HepG2 (cell line): ENCODE measurements around the gene NAE1. TPM values are rescaled to one million over a fixed set of nuclear protein-coding genes. Genes with fewer than 3 reads are reported as not detected.
A peak's percentile ranks its signal among the peaks of the same experiment; 100 is the strongest.

ENCODE experiments used
- AGO1 ChIP-seq: fragments of 200-400 bp; formaldehyde crosslinking; IDR thresholded peaks from 2 replicates; pipeline ENCODE4 v1.6.1; 2017; ENCODE audit warnings: mild to moderate bottlenecking, low read depth, low read length, moderate library complexity; ENCODE audit not compliant: poor library complexity, severe bottlenecking
- HIC2 ChIP-seq: sonication (generic); formaldehyde crosslinking; IDR thresholded peaks from 2 replicates; pipeline ENCODE4 v1.9.0; 2022; ENCODE audit warnings: low read depth, missing genetic modification reagents
- HMGXB4 ChIP-seq, 2 experiments: sonication (generic) in 1 of 2; formaldehyde crosslinking in 1 of 2; IDR thresholded peaks; 2 replicates each; pipeline versions ENCODE4 v1.4.0 to v1.6.1; 2018 to 2020; ENCODE audit warnings: missing genetic modification reagents in 2 of 2, borderline replicate concordance in 1 of 2, low read depth in 1 of 2, mild to moderate bottlenecking in 1 of 2, missing biosample characterization in 1 of 2
- HNF1A ChIP-seq, 2 experiments: sonication (generic) in 1 of 2; formaldehyde crosslinking in 1 of 2; IDR thresholded peaks; 2 replicates each; pipeline versions ENCODE4 v1.4.0 to v1.6.1; 2016 to 2020; ENCODE audit warnings: borderline replicate concordance in 1 of 2, low read depth in 1 of 2, mild to moderate bottlenecking in 1 of 2, missing genetic modification reagents in 1 of 2
- JARID2 ChIP-seq: sonication (generic); formaldehyde crosslinking; IDR thresholded peaks from 2 replicates; pipeline ENCODE4 v1.8.1; 2023; ENCODE audit warnings: missing genetic modification reagents, inconsistent platforms; ENCODE audit not compliant: insufficient replicate concordance
- JUNB ChIP-seq: sonication (generic); formaldehyde crosslinking; IDR thresholded peaks from 2 replicates; pipeline ENCODE4 v1.8.0; 2022; ENCODE audit warnings: missing genetic modification reagents, mild to moderate bottlenecking, borderline replicate concordance
- LCORL ChIP-seq, 2 experiments: fragments of 450-650 bp in 1 of 2; sonication (generic) in 1 of 2; formaldehyde crosslinking in 1 of 2; IDR thresholded peaks; 2 replicates each; pipeline versions ENCODE4 v1.5.0 to v1.6.1; 2017 to 2020; ENCODE audit warnings: antibody characterized with exemption in 1 of 2, missing genetic modification reagents in 1 of 2
- MNT ChIP-seq: fragments of 450-650 bp; IDR thresholded peaks from 2 replicates; pipeline ENCODE4 v1.6.1; 2016
- NR1H2 ChIP-seq: sonication (generic); formaldehyde crosslinking; IDR thresholded peaks from 2 replicates; pipeline ENCODE4 v1.8.1; 2022; ENCODE audit warnings: low read depth, missing genetic modification reagents, borderline replicate concordance
- SMC3 ChIP-seq: IDR thresholded peaks from 2 replicates; pipeline ENCODE4 v1.6.1; 2011; ENCODE audit warnings: low read length, improper control_type of control experiment
- ZKSCAN1 ChIP-seq: fragments of 150-350 bp; IDR thresholded peaks from 2 replicates; pipeline ENCODE4 v1.6.1; 2014; ENCODE audit warnings: low read length
- ZNF44 ChIP-seq: sonication (generic); formaldehyde crosslinking; IDR thresholded peaks from 2 replicates; pipeline ENCODE4 v1.5.1; 2020; ENCODE audit warnings: mild to moderate bottlenecking, missing genetic modification reagents
- ZNF615 ChIP-seq: sonication (generic); formaldehyde crosslinking; IDR thresholded peaks from 2 replicates; pipeline ENCODE4 v1.5.0; 2020; ENCODE audit warnings: mild to moderate bottlenecking, missing genetic modification reagents, borderline replicate concordance
- ZNF652 ChIP-seq: IDR thresholded peaks from 2 replicates; pipeline ENCODE4 v1.6.1; 2016; ENCODE audit warnings: low read depth, borderline replicate concordance
- ZNF780A ChIP-seq: sonication (generic); formaldehyde crosslinking; IDR thresholded peaks from 2 replicates; pipeline ENCODE4 v1.8.0; 2022; ENCODE audit warnings: mild to moderate bottlenecking, missing genetic modification reagents, moderate library complexity
- ZNF816 ChIP-seq: sonication (generic); formaldehyde crosslinking; IDR thresholded peaks from 2 replicates; pipeline ENCODE4 v1.8.0; 2022; ENCODE audit warnings: missing genetic modification reagents, mild to moderate bottlenecking, borderline replicate concordance
- ZNF839 ChIP-seq: sonication (generic); formaldehyde crosslinking; IDR thresholded peaks from 2 replicates; pipeline ENCODE4 v1.4.0; 2020; ENCODE audit warnings: missing genetic modification reagents, mild to moderate bottlenecking, borderline replicate concordance
- ZNF841 ChIP-seq: sonication (generic); formaldehyde crosslinking; IDR thresholded peaks from 2 replicates; pipeline ENCODE4 v1.8.1; 2023; ENCODE audit warnings: missing genetic modification reagents, borderline replicate concordance
- polyA plus RNA-seq, 8 experiments: library from polyadenylated mRNA; depleted of rRNA in 3 of 8; stranded (reverse) in 7 of 8; unstranded in 1 of 8; fragments of >200 nt; fragmentation: Illumina TruSeq in 4 of 8; extraction: Trizol in 4 of 8; gene quantifications; 2 replicates each; pipeline versions ENCODE4 v1.2.1 to v1.2.3, GENCODE V29; 2011 to 2016; ENCODE audit warnings: low read depth in 4 of 8, missing spikeins in 1 of 8, mixed read lengths in 1 of 8; ENCODE audit not compliant: insufficient read depth in 1 of 8
- total RNA-seq, 5 experiments: library from RNA; depleted of rRNA; stranded (reverse); fragments of >200 nt; fragmentation: Illumina TruSeq; extraction: Trizol; gene quantifications; 2 replicates each; pipeline ENCODE4 v1.2.3, GENCODE V29; 2016; ENCODE audit warnings: low read depth in 1 of 5

NAE1 gene
- total and polyA plus RNA-seq, 2 of the 13 experiments (the other 11 are each of a cell fraction or from before 2014, with no cell fraction given): 95.7 to 206 TPM

- TF ChIP-seq MNT: no peak
- TF ChIP-seq JARID2 (CRISPR knock-in tag): no peak
- peak; percentile 11; the same call in 1 of the 2 replicates for TF ChIP-seq SMC3
- no peak for TF ChIP-seq ZNF841
- no peak for TF ChIP-seq ZNF652 (CRISPR knock-in tag)
- no peak for TF ChIP-seq ZNF839 (CRISPR knock-in tag)
- TF ChIP-seq NR1H2 (CRISPR knock-in tag): 0 out of 2 replicates have a peak, but pooled peaks have one; percentile 39
- no peak for TF ChIP-seq ZKSCAN1
- no peak for TF ChIP-seq ZNF615
- TF ChIP-seq HIC2 (CRISPR knock-in tag): no peak
- TF ChIP-seq ZNF44: no peak
- TF ChIP-seq AGO1: peak; percentile 76
- TF ChIP-seq LCORL (IDR thresholded peaks at IDR 0.05): no peak
- peak; percentile 81 for TF ChIP-seq LCORL (CRISPR knock-in tag; IDR thresholded peaks at IDR 0.05)
- no peak for TF ChIP-seq ZNF816 (CRISPR knock-in tag)
- no peak for TF ChIP-seq HNF1A (IDR thresholded peaks at IDR 0.05; ENCODE audit: low read depth)
- TF ChIP-seq HNF1A (CRISPR knock-in tag; IDR thresholded peaks at IDR 0.05; ENCODE audit: borderline replicate concordance): peak; percentile 61; the same call in 1 of the 2 replicates
- peak; percentile 50; the same call in 1 of the 2 replicates for TF ChIP-seq ZNF780A
- peak; percentile 96 to 99 for TF ChIP-seq HMGXB4 (CRISPR knock-in tag; IDR thresholded peaks at IDR 0.05; ENCODE audit: borderline replicate concordance in 1 of 2, low read depth in 1 of 2)
- TF ChIP-seq JUNB (CRISPR knock-in tag): no peak
These were observed 42.3 kb upstream of the NAE1 start (continued) for GRCh38 chr16:66872943-66873684.
